Measurements from ENCODE around the gene PAK1. TPM values are rescaled to one million over a fixed set of nuclear protein-coding genes. Genes with fewer than 3 reads are reported as not detected.
"Not testable (repeated sequence)": the region's sequence is repeated elsewhere in the genome, so short reads cannot be mapped to it uniquely, and the experiment has no call there.

The PAK1 gene
- total RNA-seq, 2 experiments from 2014 or later = 77.2 to 83.6 TPM

DNA sequence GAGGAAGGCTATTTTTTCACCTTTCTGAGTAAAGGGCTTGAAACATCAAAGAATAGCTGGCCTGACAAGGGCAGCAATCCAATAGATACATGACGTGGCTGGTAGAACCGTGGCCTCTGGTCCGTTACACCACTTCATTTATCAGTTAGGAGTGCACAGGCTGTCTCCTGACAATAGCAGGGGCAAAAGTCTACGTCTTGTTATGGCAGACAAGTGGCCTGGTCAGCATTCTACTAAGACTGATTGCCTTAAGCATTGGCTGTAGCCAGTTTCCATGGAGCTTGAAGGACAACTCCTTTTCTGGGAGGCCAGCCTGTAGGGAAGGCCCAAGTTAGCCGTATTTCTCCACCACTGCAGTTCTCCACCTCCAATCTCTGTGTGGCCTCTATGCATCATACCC, 163.2 kb downstream of the PAK1 start:
- H3K36me3 Mint-ChIP-seq = no peaks in the 10 kb centered on the region

DNA sequence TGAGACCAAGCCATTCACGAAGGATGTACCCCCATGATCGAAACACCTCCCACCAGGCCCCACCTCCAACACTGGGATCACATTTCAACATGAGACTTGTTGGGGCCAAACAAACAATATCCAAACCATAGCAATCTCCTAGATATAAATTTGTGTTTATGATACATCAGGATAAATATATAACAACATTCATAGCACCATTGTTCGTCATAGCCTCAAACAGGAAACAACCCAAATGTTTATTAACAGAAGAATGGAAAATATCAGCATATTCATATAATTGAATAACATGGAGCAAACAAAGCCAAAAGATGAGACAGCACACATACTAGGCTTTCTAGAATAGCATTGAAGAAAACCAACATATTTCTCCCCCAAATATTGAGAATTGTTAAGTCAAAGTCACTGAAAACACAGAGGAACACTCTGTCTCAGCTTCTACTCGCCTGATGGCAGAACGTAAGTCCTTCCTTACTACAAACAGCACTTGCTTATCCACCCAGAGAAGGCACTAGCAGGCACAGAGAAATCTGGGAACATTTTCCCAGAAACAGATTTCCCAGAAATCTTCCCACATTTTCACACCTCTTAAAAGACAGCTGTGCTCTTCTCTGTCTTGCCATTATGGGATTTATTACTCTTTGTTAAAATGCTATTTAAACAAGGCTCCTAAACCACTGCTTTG, 164.4 kb downstream of the PAK1 start:
- Mint-ChIP-seq H3K4me3 (no peak overlapping the region), H3K36me3 (no peaks in the 10 kb centered on the region), H3K27ac (no peak overlapping the region), H3K27me3 (peaks cover 10% of the 10 kb centered on the region), H3K4me1 (no peaks in the 10 kb centered on the region), H3K9me3 (no peaks in the 10 kb centered on the region)
- DNase-seq (no peak), ATAC-seq (ENCODE audit: low read depth) (no peak)
- POLR2A ChIA-PET = no interaction called here

More for the DNA sequence above, 163.2 kb downstream of the PAK1 start:
- Mint-ChIP-seq H3K27ac (no peak overlapping the region), H3K9me3 (no peaks in the 10 kb centered on the region), H3K4me1 (no peaks in the 10 kb centered on the region), H3K4me3 (no peak overlapping the region), H3K27me3 (peaks cover 18% of the 10 kb centered on the region)
- ATAC-seq (ENCODE audit: low read depth) = no peak
- no peak for DNase-seq
- POLR2A ChIA-PET = no interaction called here

DNA sequence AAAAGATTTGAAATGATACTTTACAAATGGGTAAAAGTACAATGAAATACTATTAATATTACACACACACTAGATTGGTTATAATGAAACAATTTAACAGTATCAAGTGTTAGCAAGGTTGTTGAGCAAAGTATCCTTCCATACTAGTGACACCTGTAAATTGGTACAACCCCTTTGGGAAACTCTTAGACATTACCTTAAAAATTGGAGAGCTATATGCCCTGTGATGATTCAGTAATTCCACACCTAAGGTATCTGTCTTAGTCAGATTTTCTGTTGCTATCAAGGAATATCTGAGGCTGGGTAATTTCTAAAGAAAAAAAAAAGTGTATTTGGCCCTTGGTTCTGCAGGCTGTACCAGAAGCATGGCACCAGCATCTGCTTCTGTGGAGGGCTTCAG, 165.1 kb downstream of the PAK1 start:
- no peak overlapping the region for H3K4me3 Mint-ChIP-seq
- no peaks in the 10 kb centered on the region for H3K9me3 Mint-ChIP-seq
- H3K36me3 Mint-ChIP-seq = no peaks in the 10 kb centered on the region
- POLR2A ChIA-PET = no interaction called here
- H3K27ac Mint-ChIP-seq = no peak overlapping the region
- H3K27me3 Mint-ChIP-seq = peaks cover 10% of the 10 kb centered on the region
- H3K4me1 Mint-ChIP-seq = no peaks in the 10 kb centered on the region
- ATAC-seq (ENCODE audit: low read depth) (no peak), DNase-seq (no peak)

DNA sequence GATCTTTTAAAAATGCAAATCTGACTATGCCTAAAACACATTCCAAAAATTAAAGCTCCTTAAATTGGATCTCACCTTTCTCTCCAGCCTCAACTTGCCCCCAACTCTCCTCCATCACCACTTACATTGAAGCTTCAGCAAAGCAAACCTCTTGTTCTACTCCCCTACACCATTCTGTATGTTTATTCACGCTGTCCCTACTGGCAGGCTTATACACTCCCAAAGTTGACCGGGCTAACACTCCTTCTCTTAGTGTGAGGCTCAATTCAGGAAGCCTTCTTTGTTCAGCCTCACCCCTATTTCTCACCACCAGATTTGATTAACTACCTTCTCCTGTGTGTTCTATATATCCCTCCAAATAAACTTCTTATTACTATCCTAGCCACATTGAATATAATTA, 170.6 kb downstream of the PAK1 start:
- no peak for DNase-seq
- Mint-ChIP-seq H3K27ac (no peak overlapping the region), H3K4me1 (no peaks in the 10 kb centered on the region), H3K36me3 (no peaks in the 10 kb centered on the region), H3K9me3 (peaks cover 2% of the 10 kb centered on the region), H3K27me3 (peaks cover 6% of the 10 kb centered on the region), H3K4me3 (no peak overlapping the region)
- ATAC-seq (ENCODE audit: low read depth) = no peak
- POLR2A ChIA-PET = no interaction called here

DNA sequence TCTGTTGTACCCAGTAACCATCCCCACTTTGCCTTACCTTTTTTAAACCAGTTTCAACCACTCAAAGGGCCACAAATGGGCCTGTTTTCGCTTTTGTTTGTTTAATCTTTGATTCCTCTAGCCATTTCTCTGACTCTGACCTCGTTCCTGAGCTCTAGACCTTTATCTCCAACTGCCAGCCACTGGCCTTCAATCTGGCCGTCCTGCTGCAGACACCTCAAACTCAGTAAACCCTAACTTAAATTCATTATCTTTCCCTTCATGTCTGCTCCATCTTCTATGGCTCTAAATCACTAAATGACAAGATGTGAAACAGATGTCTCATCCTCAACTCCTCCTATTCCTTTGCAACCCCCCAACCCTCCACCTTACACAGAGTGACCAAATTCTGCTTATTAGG, 171.1 kb downstream of the PAK1 start:
- H3K9me3 Mint-ChIP-seq = peaks cover 2% of the 10 kb centered on the region
- POLR2A ChIA-PET = no interaction called here
- DNase-seq (no peak), ATAC-seq (ENCODE audit: low read depth) (no peak)
- no peak overlapping the region for H3K4me3 Mint-ChIP-seq
- H3K36me3 Mint-ChIP-seq = no peaks in the 10 kb centered on the region
- peaks cover 6% of the 10 kb centered on the region for H3K27me3 Mint-ChIP-seq
- no peaks in the 10 kb centered on the region for H3K4me1 Mint-ChIP-seq
- no peak overlapping the region for H3K27ac Mint-ChIP-seq

DNA sequence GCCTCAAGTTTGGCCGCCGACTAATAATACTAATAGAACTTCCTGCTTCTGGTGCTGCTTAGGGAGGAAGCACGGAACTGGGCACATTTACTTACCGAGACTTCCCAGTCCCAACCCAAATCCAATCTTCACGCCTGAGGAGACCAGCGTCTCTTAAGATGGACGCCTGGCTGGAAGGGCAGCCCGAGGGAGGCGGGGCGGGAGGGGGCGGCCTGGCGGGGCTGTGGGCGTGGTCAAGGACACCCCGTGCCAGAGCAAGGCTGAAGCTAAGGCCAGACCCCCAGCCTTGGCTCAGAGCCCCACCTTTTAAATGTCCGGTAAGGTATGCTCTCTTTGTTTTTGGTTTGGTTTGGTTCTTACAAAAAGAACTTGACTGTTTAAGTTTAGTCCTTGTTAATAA, 172.4 kb downstream of the PAK1 start, which contains the start of gene GDPD4:
GDPD4 (minus strand) TSS at position 177 of the 400 bp plus-strand sequence. CDS start 16,549 bp downstream, outside the sequence.
- H3K27me3 Mint-ChIP-seq = peaks cover 6% of the 10 kb centered on the region
- H3K4me1 Mint-ChIP-seq = no peaks in the 10 kb centered on the region
- H3K27ac Mint-ChIP-seq = no peak within 1 kb of the TSS
- no peak within 1 kb of the TSS for H3K4me3 Mint-ChIP-seq
- no peaks in the 10 kb centered on the region for H3K36me3 Mint-ChIP-seq
- peaks cover 2% of the 10 kb centered on the region for H3K9me3 Mint-ChIP-seq
- ATAC-seq (ENCODE audit: low read depth) (no peak), DNase-seq (no peak)
- POLR2A ChIA-PET = interaction anchor here (0.6 kb wide), 1 partner anchor 124 kb away, joined by 3 read pairs; no protein-coding TSS in a partner anchor

DNA sequence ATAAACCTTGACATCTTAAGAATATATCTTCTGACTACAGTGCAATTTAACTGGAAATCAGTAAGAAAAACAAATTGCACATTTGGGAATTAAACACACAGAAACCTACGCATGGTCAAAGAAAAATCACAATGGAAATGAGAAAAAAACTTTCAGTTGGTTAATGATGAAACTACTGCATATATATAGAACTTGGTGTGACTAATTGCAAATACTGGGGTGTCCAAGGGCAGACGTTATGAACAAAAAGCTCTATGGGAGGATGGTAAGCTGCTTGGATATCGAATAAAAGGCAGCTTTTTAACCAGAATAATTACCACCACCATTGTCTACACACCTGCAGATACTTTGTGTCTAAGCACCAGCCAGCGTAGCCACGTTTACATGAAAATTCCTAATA, 173.2 kb downstream of the PAK1 start:
- H3K27ac Mint-ChIP-seq = no peak overlapping the region
- peaks cover 6% of the 10 kb centered on the region for H3K27me3 Mint-ChIP-seq
- H3K9me3 Mint-ChIP-seq = peaks cover 2% of the 10 kb centered on the region
- no peaks in the 10 kb centered on the region for H3K4me1 Mint-ChIP-seq
- ATAC-seq (ENCODE audit: low read depth) (no peak), DNase-seq (no peak)
- H3K36me3 Mint-ChIP-seq = no peaks in the 10 kb centered on the region
- H3K4me3 Mint-ChIP-seq = no peak overlapping the region
- POLR2A ChIA-PET = no interaction called here

DNA sequence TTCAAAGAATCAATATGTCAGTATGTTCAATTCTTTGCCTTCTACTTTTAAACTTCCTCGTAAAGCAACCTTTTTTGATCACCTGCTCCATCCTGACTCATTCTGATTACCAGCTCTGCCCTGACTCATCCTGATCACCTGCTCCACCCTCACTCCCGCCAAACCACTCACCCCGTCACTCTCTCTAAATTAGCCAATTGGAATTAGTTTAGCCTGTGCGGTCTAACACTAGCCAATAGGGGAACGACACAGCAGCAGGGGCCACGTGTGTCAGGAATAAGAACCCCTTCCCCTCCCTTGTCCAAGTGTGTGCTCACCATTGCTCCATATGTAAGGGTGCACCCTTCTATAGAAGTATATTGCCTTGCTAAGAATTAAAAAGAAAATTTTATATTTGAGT, 173.9 kb downstream of the PAK1 start:
- H3K4me3 Mint-ChIP-seq; POLR2A ChIA-PET; ATAC-seq (ENCODE audit: low read depth); H3K36me3 Mint-ChIP-seq; H3K9me3 Mint-ChIP-seq; H3K4me1 Mint-ChIP-seq; H3K27ac Mint-ChIP-seq; DNase-seq; H3K27me3 Mint-ChIP-seq: not testable (repeated sequence)

DNA sequence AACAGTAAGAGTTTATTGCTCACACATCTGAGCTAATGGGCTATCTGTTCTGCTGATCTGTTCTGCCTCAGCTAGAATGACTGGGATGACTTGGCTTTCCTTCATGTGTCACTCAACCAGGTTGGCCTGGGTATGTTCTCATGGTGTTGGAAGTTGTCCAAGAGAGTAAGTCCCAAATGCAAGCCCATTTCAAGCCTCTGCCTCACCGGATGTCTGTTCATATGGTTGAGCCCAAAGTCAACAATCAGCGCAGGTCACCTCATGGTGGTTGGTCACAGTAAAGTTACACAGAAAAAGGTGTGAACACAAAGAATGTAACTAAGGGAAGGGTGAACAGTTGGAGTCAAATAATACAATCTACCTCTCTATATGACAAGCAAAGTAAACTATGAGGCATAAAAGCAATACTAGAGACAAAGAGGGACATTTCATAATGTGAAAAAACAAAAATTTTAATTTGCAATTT, 174.3 kb downstream of the PAK1 start:
- Mint-ChIP-seq H3K9me3 (peaks cover 2% of the 10 kb centered on the region), H3K27me3 (peaks cover 7% of the 10 kb centered on the region), H3K27ac (no peak overlapping the region), H3K4me3 (no peak overlapping the region), H3K4me1 (no peaks in the 10 kb centered on the region), H3K36me3 (no peaks in the 10 kb centered on the region)
- POLR2A ChIA-PET = no interaction called here
- no peak for ATAC-seq (ENCODE audit: low read depth)
- no peak for DNase-seq

DNA sequence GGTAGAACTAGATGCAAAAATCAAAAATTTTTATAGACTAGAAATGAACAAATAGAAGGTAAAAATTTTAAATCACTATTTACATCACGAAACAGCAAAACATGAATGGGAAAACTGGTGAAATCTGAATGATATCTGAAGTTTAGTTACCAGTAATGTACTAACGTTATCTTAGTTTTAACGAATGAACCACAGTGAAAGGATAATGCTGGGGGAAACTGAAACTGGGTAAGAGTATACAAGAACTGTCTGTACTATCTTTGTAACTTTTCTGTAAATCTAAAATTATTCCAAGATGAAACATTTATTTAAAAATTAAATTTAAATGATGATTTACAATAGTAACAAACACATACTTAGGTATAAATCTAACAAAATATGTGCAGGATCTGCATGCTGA, 179.9 kb downstream of the PAK1 start:
- H3K4me1 Mint-ChIP-seq = no peaks in the 10 kb centered on the region
- POLR2A ChIA-PET = no interaction called here
- no peak overlapping the region for H3K27ac Mint-ChIP-seq
- no peaks in the 10 kb centered on the region for H3K9me3 Mint-ChIP-seq
- H3K36me3 Mint-ChIP-seq = no peaks in the 10 kb centered on the region
- H3K4me3 Mint-ChIP-seq = no peak overlapping the region
- DNase-seq = no peak
- no peak for ATAC-seq (ENCODE audit: low read depth)
- peaks cover 36% of the 10 kb centered on the region for H3K27me3 Mint-ChIP-seq

DNA sequence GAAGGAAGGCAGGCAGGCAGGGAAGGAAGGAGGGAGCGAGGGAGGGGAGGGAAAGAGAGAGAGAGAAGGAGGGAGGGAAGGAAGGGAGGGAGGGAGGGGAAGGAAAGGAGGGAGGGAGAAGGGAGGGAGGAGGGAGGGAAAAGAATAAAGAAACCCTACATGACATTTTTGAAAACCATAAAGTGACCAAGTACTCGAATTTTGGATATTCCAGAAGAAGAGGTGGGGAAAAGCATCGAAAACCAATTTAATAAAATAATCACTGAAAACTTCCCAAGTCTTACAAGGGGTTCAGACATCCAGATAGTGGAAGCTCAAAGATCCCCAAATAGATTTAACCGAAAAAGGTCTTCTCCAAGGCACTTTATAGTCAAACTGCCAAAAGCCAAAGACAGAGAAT, 184.2 kb downstream of the PAK1 start:
- POLR2A ChIA-PET = no interaction called here
- ATAC-seq (ENCODE audit: low read depth) (no peak), DNase-seq (no peak)
- Mint-ChIP-seq H3K36me3 (no peaks in the 10 kb centered on the region), H3K9me3 (no peaks in the 10 kb centered on the region), H3K4me1 (no peaks in the 10 kb centered on the region), H3K4me3 (no peak overlapping the region), H3K27ac (no peak overlapping the region), H3K27me3 (peaks cover 51% of the 10 kb centered on the region)

DNA sequence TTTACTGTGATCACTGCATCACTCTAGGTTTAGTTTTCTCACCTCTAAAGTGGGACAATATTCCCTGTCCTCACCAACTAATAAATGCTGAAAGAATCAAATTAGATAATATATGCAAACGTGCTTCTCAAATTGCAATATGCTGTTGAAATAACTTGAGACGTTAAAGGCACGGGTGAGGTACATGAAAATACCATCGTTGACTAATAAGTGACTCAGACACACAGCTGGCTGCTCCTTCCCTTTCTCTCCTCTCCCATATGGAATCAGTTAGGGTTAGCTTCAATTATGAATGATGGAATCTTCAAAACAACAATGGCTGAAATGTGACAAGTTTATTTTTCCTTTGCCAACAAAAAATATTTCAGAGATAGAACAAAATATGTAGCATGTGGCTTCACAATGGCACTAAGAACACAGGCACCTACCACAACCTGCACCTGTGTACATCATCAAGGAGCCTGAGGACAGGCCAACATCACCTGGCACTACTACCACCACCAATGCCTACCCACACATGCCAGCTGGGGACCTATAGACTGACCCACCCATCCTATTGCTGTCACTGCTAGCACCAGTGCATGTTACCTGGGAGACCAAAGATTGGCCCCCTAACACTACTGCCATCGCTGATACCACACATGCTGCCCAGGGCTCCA, 186.2 kb downstream of the PAK1 start:
- POLR2A ChIA-PET = no interaction called here
- DNase-seq (no peak), ATAC-seq (ENCODE audit: low read depth) (no peak)
- Mint-ChIP-seq H3K36me3 (no peaks in the 10 kb centered on the region), H3K9me3 (no peaks in the 10 kb centered on the region), H3K4me1 (no peaks in the 10 kb centered on the region), H3K4me3 (no peak overlapping the region), H3K27me3 (peaks cover 47% of the 10 kb centered on the region), H3K27ac (no peak overlapping the region)

DNA sequence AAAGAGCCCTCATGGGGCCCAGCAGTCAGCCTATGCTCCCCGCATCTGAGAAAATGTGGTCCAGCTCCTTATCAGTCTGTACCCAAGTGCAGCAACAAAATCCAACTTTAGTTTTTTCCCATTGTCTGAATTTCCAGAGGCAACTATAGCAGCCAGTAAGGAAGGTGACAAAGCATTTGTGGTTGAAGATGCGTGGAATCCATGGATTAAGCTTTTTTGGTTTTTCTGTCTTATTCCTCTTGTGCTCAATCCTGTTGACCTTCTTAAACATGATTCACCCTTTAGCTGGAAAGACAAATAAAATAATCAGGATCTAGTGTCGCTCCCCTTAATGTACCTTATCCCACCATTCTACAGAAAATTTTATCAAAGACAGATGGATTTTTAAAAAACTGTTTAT, 186.8 kb downstream of the PAK1 start:
- H3K9me3 Mint-ChIP-seq = no peaks in the 10 kb centered on the region
- H3K36me3 Mint-ChIP-seq = no peaks in the 10 kb centered on the region
- H3K4me1 Mint-ChIP-seq = no peaks in the 10 kb centered on the region
- peaks cover 47% of the 10 kb centered on the region for H3K27me3 Mint-ChIP-seq
- DNase-seq (no peak), ATAC-seq (ENCODE audit: low read depth) (no peak)
- no peak overlapping the region for H3K4me3 Mint-ChIP-seq
- POLR2A ChIA-PET = no interaction called here
- H3K27ac Mint-ChIP-seq = no peak overlapping the region
